Skin epidermis (tissue), 12 donors: Measurements from ENCODE around the gene KCNC1.

ENCODE experiments used
- H3K27ac ChIP-seq, 21 experiments: fragments of 200-600 bp; sonication (generic) in 11 of 21; one replicate each; pipeline ENCODE4 v1.5.0; 2020; ENCODE audit warnings: mild to moderate bottlenecking in 3 of 21, inconsistent platforms in 2 of 21, moderate library complexity in 2 of 21
- H3K4me3 ChIP-seq, 7 experiments: fragments of 200-600 bp; sonication (generic) in 2 of 7; one replicate each; pipeline ENCODE4 v1.5.0; 2020; ENCODE audit warnings: inconsistent platforms in 2 of 7, mild to moderate bottlenecking in 2 of 7, moderate library complexity in 1 of 7

The KCNC1 gene

GRCh38 chr11:17734418-17734911 lies at the start of gene KCNC1:
TSS of gene KCNC1 (plus strand) at chr11:17734781. CDS start at chr11:17736003, 1,222 bp downstream.
- Histone ChIP-seq H3K27ac (no peak within 1 kb of the TSS), H3K4me3 (peak within 1 kb of the TSS in 4 of 7 experiments; percentile 16 to 34 (median 24))

- Histone ChIP-seq H3K27ac (no peak overlapping the region), H3K4me3 (no peak overlapping the region)
Measured at GRCh38 chr11:17686231-17686980, 48.2 kb upstream of the KCNC1 start.

DNA sequence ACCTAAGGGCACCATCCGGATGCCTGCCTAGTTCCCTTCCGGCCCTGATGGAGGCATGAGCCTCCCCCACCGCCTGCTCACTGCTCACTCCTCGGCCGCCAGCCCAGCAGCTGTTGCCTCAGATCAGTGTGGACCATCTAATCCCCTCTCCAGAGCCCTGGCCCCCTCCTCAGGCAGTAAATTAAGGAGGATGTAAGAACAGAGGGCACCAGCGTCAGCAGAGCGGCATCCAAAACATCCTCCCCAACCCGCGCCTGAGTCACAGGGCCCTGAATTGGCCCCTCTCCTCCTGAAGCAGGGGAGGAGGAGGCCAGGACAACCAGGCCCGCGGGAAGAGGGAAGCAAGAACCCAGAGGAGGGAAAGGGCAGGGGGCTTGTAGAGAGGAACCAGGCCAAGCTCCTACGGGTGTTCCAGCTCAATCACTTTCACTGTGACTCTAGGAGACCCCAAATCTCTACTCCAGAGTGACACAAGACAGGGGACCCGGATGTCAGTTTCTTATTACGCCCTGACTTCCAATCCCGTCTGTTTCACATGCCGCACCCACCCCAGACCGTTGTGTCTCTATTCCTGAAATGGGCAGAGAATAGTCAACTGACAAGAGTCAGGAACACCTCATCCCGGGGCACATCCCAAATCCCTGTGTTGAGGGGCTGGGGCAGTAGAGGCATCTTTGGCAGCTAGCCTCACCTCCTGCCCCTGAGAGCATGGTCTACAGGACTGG lies 46.5 kb upstream of the KCNC1 start:
- Histone ChIP-seq H3K27ac (no peak overlapping the region), H3K4me3 (no peak overlapping the region)

- Histone ChIP-seq H3K27ac (no peak overlapping the region), H3K4me3 (no peak overlapping the region)
Measured at GRCh38 chr11:17691550-17691949, 43.0 kb upstream of the KCNC1 start.

DNA sequence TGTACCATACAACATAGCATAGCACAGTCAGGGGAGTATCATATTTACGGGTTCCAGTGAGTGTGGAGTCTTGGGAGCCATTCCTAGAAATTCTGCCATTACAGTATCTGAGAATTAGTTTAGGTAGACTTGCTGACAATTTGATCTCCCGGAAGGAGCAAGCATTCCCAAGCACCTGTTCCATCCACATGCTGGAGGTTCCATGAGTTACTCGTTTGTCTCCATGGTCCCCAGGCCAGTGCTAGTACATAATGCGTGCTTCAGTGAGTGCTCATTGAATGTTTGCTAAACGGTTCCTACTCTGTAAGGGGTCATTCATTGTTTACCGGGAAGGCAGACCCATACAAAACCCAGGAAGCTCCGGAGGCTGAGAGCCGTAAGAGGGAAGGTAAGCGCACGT lies 42.6 kb upstream of the KCNC1 start:
- H3K27ac ChIP-seq = no peak overlapping the region
- no peak overlapping the region for H3K4me3 ChIP-seq

DNA sequence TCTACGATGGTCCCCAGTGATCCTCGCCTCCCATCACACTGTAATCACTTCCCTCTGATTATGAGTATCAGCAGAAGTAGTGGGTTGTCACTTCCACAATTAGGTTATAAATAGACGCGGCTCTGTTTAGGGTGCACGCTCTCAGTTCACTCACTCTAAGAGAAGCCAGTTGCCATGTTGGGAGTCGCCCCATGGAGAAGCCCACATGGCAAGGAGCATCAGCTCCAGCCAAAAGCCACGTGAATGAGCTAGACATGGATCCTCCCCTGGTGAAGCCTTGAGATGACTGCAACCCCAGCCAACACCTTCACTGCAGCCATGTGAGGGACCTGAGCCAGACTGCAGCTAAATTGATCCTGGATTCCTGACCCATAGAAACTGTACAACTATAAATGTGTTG lies 41.6 kb upstream of the KCNC1 start:
- H3K27ac ChIP-seq = no peak overlapping the region

DNA sequence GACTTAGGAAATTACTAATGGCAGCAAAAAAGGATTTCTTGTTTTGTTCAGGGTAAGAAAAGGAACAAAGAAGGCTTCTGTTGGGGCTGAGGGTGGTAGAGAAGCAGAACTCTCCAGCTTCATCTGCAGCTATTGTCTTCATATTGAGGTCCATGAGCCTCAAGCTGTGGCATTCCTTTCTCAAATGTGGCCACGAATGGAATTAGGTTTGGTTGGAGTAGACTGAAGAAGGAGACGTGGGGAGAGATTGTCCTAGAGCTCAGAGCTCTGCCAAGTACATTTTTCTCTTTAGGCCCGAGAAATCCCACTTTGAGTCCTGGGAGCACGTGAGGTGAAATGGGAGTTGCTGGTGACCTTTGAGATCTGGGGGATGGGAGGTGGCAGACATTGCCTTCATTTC lies 41.0 kb upstream of the KCNC1 start:
- no peak overlapping the region for H3K4me3 ChIP-seq

More for the DNA sequence above, 41.6 kb upstream of the KCNC1 start:
- H3K4me3 ChIP-seq = no peak overlapping the region

DNA sequence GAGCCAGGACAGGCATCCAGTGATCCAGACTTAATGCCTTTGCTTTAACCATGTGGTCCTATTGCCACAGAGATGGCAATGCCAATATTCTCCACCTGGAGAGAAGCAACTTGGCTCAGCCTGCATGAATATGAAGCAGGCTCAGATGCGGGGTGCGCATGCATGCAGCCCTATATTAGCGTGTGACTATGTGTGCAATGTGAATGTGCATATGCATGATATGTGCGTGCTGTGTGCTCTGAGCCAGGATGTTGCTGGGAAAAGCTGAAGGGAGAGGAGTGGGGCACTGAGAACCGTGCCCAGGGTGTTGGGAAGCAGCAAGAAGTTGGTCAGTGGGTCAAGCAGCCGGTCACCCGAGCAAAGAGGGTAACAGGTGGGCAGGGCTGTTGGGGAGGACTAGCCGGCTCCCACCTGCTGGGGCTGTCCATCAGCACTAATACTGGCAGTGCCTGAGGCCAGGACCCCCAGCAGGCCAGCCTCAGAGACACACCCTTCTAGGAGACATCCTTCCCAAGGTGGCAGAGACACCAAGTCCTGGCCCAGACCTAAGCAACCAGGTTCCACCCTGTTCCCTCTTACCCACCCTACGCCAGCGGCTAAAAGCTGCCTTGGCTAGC lies 40.0 kb upstream of the KCNC1 start:
- no peak overlapping the region for H3K27ac ChIP-seq
- H3K4me3 ChIP-seq = no peak overlapping the region

More for the DNA sequence above, 41.0 kb upstream of the KCNC1 start:
- H3K27ac ChIP-seq = no peak overlapping the region

GRCh38 chr11:17695454-17696441 lies 38.8 kb upstream of the KCNC1 start:
- Histone ChIP-seq H3K27ac (no peak overlapping the region), H3K4me3 (no peak overlapping the region)

DNA sequence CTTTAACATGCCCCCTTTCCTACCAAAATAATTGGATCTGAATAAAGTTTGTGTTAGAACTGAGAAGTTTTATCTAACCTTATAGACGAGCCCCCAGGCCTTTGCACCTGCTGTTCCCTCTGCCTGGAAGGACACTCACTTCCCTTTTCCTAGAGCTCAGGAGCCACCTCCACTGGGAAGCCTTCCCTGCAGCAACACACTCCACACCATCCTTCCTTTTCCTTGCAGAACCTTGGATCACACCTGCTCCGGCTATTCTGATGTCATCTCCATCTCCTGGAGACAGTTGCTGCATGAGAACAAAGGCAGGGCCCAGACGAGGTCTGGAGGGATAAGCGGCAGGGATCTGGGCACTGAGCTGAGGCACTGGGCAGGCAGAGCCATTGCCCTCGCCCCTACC lies 37.8 kb upstream of the KCNC1 start:
- no peak overlapping the region for H3K4me3 ChIP-seq
- H3K27ac ChIP-seq = no peak overlapping the region

DNA sequence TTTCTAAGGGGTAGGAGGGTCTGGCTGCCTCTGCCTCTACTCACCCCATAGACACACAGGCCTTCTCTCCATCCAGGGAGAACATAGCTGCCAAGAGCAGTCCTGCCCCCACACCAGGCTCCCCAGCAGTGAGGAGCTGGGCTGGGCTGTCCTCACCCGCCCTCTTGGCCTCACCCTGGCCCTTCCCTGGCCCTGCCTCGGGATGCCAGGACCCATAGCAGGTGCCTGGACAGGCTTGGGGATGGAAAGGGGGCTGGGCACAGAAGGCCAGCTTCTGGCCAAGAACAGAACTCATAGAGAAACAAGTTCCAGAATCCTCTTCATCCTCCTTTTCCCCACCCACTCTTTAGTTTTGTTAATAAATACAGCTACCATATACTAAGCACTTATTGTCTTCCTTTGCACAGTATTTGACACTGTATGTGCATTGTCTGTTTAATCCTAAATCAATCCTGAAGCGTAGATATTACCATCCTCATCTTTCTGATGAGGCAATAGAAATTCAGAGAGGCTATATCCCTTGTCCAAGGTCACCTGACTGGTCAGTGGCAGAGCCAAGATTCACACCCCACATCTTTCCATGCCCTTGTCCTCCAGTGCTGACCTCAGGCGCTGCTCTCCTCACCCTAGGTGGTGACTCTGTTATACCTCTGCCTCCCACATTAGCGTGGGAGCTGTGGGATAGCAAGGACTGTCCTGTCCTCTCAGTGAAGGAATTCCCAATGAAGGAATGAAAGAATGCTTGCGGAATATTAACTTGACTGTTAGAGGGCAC lies 37.2 kb upstream of the KCNC1 start:
- Histone ChIP-seq H3K4me3 (no peak overlapping the region), H3K27ac (no peak overlapping the region)

GRCh38 chr11:17699147-17700114 lies 35.1 kb upstream of the KCNC1 start:
- Histone ChIP-seq H3K4me3 (no peak overlapping the region), H3K27ac (peak overlapping the region in 1 of 21 experiments; percentile 26)

DNA sequence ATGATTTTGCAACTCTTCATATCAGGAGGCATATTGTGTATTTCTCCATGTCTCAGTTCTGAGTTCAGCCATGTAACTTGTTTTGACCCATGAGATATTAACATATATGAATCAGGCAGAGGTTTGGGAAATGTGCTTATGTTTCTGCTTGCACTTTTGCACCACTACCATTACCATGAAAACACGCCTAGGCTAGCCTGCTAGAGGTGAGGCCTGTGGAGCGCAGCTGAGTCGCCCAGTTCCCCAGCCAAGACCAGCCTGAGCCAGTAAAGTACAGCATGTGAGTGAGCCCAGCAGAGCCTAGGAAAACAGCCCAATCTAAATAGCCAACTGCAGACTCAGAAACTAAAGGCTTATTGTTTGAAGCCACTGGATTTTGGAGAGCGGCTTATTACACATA lies 33.6 kb upstream of the KCNC1 start:
- H3K4me3 ChIP-seq = no peak overlapping the region
- peak overlapping the region in 1 of 21 experiments; percentile 29 for H3K27ac ChIP-seq

DNA sequence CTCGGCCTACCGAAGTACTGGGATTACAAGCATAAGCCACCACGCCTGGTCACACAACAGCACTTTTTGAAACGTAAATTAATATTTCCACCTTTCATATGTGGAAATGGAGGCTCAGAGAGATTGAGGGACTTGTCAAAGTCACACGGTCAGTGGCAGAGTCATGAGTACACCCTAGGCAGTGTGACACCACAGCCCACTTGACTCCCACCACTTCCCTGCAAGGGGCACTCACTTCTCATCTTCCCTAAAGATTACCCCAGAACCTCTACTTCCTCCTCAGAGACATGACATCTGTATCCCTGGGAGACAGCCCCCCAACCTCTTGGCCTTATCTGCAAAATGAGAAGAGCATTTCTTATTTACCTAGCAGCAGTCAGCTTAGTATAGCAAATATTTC lies 31.7 kb upstream of the KCNC1 start:
- H3K4me3 ChIP-seq = no peak overlapping the region
- no peak overlapping the region for H3K27ac ChIP-seq

DNA sequence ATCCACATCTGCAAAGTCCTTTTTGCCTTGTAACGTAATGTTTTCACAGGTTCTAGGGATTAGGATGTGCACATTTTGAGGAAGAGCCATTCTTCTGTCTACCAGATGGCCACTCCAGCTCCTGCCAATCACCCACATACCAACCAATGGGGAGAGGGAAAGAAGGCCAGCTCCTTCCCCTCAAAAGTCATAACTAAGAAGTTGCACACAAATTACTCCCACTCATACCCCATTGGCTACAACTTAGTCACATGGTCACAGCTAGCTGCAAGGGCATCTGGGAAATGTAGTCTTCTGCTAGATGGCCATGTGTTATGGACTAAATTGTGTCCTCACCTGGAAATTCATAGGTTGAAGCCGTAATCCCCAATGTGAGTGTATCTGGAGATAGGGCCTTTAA lies 30.6 kb upstream of the KCNC1 start:
- no peak overlapping the region for H3K4me3 ChIP-seq
- no peak overlapping the region for H3K27ac ChIP-seq

DNA sequence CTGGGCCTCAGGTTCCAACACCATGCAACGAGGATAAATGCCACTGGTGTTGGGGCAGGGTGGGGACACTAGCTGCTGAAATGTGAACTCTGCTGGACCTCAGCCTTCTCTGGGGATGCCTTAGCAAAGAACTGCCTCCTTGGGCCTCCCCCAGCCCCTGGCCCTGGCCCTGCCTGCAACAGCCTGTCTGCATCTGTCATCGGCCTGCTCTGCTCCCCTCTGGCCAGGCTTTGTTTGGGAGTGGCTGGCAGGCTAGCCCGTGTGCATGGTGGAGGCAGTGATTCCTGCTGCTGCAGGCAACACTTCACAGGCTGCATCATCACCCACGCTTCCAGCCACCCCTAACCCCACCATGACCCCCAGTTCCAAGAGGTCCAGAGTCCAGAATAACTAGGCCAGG lies 26.8 kb upstream of the KCNC1 start:
- H3K4me3 ChIP-seq = no peak overlapping the region
- no peak overlapping the region for H3K27ac ChIP-seq

- no peak overlapping the region for H3K27ac ChIP-seq
Measured at GRCh38 chr11:17711836-17712235, 22.7 kb upstream of the KCNC1 start.

DNA sequence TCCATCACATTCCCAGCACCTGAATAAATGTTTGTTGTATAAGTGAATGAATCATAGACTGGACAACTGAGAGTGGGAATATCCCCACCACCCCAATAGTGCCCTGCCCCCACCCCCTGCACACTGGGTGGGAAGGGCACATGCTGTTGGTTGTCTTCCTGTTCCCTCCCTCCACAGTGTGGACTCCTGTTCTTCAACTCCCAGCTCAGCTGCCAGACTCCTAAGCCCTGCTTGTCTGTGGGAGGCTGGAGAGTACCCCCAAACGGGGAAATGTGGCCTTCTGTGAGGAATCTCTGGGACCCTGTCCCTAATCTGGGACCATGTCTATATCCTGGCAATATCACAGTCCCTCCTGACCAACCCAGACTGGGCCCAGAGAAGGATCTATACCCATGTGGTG lies 20.7 kb upstream of the KCNC1 start:
- Histone ChIP-seq H3K4me3 (no peak overlapping the region), H3K27ac (no peak overlapping the region)

More at GRCh38 chr11:17711836-17712235, 22.7 kb upstream of the KCNC1 start:
- H3K4me3 ChIP-seq = no peak overlapping the region
